Measurements from ENCODE around the gene TBC1D12.
"Not testable (repeated sequence)": the region's sequence is repeated elsewhere in the genome, so short reads cannot be mapped to it uniquely, and the experiment has no call there.

TBC1D12 gene

DNA sequence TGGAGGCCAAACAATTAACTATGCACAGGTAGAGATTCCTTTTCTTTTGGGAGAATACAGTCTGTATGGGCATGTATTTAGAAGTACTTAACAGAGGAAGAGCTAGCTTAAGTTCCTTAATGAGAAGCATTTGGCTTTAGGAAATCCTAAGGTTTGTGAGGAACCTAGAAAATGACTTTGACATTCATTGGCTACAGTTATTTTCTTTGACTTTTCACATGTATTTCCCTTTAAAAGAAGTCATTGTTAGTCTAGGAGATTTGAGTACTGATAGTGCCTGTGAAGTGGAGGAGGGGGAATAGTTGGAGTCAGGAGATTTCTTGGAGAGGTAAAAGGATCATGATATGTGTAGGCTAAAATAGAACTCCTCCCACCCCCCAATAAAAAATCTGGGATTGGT is 146.9 kb downstream of the TBC1D12 start:
- no peak overlapping the region for H3K4me3 ChIP-seq (ENCODE audit: low read depth, low read length)
- ChIA-PET CTCF (no interaction called here), POLR2A (no interaction called here)
- no peak for DNase-seq (ENCODE audit: low read depth, low spot score)
- TF ChIP-seq, protein P1, sequence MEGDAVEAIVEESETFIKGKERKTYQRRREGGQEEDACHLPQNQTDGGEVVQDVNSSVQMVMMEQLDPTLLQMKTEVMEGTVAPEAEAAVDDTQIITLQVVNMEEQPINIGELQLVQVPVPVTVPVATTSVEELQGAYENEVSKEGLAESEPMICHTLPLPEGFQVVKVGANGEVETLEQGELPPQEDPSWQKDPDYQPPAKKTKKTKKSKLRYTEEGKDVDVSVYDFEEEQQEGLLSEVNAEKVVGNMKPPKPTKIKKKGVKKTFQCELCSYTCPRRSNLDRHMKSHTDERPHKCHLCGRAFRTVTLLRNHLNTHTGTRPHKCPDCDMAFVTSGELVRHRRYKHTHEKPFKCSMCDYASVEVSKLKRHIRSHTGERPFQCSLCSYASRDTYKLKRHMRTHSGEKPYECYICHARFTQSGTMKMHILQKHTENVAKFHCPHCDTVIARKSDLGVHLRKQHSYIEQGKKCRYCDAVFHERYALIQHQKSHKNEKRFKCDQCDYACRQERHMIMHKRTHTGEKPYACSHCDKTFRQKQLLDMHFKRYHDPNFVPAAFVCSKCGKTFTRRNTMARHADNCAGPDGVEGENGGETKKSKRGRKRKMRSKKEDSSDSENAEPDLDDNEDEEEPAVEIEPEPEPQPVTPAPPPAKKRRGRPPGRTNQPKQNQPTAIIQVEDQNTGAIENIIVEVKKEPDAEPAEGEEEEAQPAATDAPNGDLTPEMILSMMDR (IDR thresholded peaks at IDR 0.05; ENCODE audit: insufficient read depth, low read length, missing control alignments): no peak

DNA sequence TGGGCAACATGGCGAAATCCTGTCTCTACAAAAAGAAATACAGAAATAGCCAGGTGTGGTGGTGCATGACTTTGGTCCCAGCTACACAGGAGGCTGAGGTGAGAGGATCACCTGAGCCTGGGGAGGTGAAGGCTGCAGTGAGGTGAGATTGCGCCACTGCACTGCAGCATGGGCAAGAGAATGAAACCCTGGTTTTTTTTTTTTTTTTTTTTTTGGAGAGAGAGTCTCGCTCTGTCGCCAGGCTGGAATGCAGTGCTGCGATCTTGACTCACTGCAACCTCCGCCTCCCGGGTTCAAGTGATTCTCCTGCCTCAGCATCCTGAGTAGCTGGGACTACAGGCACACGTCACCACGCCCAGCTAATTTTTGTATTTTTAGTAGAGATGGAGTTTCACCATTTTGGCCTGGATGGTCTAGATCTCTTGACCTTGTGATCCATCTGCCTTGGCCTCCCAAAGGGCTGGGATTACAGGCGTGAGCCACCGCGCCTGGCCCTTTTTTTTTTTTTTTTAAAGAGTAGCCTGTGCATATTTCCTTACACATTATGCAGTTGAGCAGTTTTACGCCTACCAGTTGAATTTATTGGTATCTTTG is 165.5 kb downstream of the TBC1D12 start:
- DNase-seq (ENCODE audit: low read depth, low spot score); CTCF ChIA-PET; POLR2A ChIA-PET; H3K4me3 ChIP-seq (ENCODE audit: low read depth, low read length): not testable (repeated sequence)

DNA sequence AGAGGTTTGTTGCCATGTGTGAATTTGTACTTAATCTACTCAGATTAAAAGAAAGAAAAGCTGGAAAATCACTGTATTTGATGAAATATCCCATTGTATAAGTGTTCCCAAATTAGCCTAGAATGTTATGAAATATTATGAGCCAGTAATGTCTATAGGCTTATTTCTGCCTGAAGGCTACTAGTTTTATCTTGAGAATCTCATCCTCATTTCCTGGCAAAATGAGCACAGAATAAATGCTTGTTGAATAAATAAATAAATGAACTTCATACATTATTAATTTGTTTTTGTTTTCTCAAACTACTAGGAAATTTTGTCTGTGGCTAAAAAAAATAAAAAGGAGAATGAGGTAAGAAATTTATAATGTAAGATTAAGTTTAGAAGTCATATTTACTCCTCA is 168.7 kb downstream of the TBC1D12 start:
- POLR2A ChIA-PET: no interaction called here
- no peak overlapping the region for H3K4me3 ChIP-seq (ENCODE audit: low read depth, low read length)
- CTCF ChIA-PET: no interaction called here
- TF ChIP-seq, protein P1 (IDR thresholded peaks at IDR 0.05; ENCODE audit: insufficient read depth, low read length, missing control alignments): no peak
- no peak for DNase-seq (ENCODE audit: low read depth, low spot score)

DNA sequence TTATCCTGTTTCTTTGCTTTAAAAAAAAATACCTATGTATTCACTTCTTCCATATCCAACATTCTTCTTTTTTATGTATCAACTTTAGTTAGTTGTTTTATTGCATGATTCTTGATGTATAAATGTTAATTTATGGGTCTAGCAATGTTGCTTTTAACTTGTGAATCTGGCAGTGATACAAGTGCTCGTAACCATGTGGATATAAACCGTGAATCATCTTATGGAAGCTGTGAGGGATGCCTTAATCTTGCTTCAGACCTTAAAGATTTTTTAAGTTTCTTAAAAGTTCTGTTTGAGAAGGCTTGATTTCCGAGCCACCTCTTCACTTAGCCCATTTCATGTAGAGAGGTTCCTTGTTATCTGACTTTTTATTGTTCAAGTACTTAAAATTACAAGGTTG is 169.2 kb downstream of the TBC1D12 start:
- ChIA-PET POLR2A (no interaction called here), CTCF (no interaction called here)
- no peak overlapping the region for H3K4me3 ChIP-seq (ENCODE audit: low read depth, low read length)
- TF ChIP-seq, protein P1 (IDR thresholded peaks at IDR 0.05; ENCODE audit: insufficient read depth, low read length, missing control alignments): no peak
- peak; percentile 10 for DNase-seq (ENCODE audit: low read depth, low spot score)

DNA sequence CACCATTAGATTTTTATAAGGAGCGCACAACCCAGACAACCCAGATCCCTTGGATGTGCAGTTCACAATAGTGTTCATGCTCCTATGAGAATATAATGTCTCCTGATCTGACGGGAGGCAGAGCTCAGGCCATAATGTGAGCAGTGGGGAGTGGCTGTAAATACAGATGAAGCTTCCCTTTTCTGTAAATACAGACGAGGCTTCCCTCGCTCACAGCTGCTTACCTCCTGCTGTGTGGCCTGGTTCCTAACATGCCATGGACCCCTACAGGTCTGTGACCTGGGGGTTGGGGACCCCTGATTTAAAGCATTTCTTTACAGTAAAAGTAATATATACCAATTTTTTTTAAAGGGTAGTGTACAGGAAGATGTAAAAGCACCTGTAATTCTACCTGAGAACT is 176.4 kb downstream of the TBC1D12 start:
- ChIA-PET CTCF (no interaction called here), POLR2A (no interaction called here)
- no peak for DNase-seq (ENCODE audit: low read depth, low spot score)
- H3K4me3 ChIP-seq (ENCODE audit: low read depth, low read length): no peak overlapping the region
- TF ChIP-seq, protein P1 (IDR thresholded peaks at IDR 0.05; ENCODE audit: insufficient read depth, low read length, missing control alignments): no peak

DNA sequence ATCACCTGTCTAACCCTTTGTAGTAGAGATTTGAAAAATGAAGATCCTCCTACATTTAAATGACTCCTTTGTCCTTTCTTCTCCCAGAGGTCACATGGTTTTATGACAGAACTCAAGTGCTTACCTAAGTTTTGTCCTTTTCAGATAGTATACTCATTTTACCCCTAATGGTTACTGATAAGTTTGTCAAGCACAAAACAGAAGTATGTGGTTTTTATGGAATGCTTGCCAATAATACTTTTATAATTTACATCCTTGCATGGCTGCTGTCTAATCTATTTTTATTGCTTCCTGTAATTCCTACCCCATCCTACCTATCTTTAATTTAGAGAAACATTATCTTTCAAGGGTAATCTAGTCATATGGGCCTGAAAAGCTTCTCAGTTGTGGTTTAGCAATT is 180.8 kb downstream of the TBC1D12 start:
- TF ChIP-seq, protein P1 (IDR thresholded peaks at IDR 0.05; ENCODE audit: insufficient read depth, low read length, missing control alignments): no peak
- ChIA-PET CTCF (no interaction called here), POLR2A (no interaction called here)
- H3K4me3 ChIP-seq (ENCODE audit: low read depth, low read length): no peak overlapping the region
- DNase-seq (ENCODE audit: low read depth, low spot score): no peak
